ENCODE data around the gene MRPL1.
"Not testable (repeated sequence)": the region's sequence is repeated elsewhere in the genome, so short reads cannot be mapped to it uniquely, and the experiment has no call there.

Gene MRPL1

DNA sequence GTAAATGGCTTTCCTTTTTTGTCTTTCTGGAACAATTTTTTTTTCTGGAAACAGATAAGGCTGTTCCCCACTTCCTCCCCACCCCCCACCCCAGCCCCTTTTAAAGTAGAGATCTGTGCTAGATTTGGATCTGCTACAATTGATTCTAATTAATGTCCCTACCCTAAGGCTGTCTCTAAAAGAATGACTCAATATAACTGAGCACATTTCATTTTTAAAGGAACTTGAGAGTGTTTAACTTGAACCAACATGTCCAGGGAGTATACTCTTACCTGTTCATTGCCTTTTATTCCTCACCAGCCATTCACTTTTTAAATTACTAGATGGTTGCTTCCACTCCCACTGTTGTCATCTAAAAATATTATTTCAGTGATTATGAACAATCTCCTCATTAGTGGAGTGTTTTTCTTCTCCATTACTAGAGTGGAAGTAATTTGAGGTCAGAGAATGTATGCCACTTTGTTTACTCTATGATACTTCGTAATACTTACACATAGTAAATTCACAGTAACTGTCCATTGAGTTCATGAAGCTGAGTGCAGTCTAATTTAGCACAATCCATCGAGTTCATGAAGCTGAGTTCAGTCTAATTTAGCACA lies 29.4 kb upstream of the MRPL1 start:
- H3K27me3 Mint-ChIP-seq, result no peaks in the 10 kb centered on the region
- H3K27ac Mint-ChIP-seq, result no peak overlapping the region
- no peak for DNase-seq
- H3K36me3 Mint-ChIP-seq, result no peaks in the 10 kb centered on the region
- no peak overlapping the region for H3K4me3 Mint-ChIP-seq
- no peaks in the 10 kb centered on the region for H3K4me1 Mint-ChIP-seq
- no peak for ATAC-seq (replicated peaks)
- H3K9me3 Mint-ChIP-seq, result no peaks in the 10 kb centered on the region

DNA sequence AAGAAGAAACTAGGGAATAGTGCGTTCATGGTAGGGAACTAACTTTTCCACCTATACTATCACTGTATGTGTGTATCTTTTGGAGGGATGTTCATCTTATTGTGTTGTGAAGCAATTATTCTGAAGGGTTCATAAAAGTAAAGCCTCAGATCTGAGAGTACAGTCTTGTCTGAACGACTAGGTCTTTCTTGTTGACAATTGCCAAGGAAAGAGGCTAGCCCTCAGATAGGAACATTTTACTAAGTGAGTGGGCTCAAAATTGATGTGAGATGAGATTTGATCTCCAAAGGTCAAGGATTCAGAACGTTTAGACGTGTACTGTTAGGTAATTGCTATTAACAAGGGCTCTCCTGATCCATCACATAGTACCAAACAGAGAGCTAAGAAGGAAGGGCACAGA lies 28.2 kb upstream of the MRPL1 start:
- Mint-ChIP-seq H3K36me3 (no peaks in the 10 kb centered on the region), H3K4me3 (no peak overlapping the region), H3K4me1 (no peaks in the 10 kb centered on the region), H3K9me3 (no peaks in the 10 kb centered on the region), H3K27me3 (no peaks in the 10 kb centered on the region), H3K27ac (no peak overlapping the region)
- DNase-seq (no peak), ATAC-seq (replicated peaks) (no peak)

DNA sequence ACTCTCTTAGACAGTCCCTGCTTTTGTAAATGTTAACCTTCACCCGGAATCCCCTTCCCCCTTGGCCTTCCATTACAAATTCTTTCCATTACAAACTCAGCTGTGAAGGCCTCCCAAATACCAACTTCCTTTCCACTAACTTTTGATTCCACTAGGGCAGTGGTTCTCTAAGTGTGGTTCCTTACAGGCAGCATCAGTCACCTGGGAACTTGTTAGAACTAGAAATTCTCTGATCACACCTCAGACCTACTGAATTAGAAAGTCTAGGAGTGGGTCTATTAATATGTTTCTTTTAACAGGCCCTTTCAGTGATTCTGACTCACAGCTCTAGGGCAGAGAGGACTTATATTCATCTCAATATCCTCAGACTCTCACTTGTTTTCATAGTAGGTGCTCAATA lies 19.0 kb upstream of the MRPL1 start:
- ATAC-seq (replicated peaks) (peak; percentile 36 to 63), DNase-seq (no peak)
- Mint-ChIP-seq H3K27ac (no peak overlapping the region), H3K36me3 (no peaks in the 10 kb centered on the region), H3K27me3 (no peaks in the 10 kb centered on the region), H3K4me3 (no peak overlapping the region), H3K9me3 (no peaks in the 10 kb centered on the region), H3K4me1 (peaks cover 3 to 10% of the 10 kb centered on the region in 2 donors)

DNA sequence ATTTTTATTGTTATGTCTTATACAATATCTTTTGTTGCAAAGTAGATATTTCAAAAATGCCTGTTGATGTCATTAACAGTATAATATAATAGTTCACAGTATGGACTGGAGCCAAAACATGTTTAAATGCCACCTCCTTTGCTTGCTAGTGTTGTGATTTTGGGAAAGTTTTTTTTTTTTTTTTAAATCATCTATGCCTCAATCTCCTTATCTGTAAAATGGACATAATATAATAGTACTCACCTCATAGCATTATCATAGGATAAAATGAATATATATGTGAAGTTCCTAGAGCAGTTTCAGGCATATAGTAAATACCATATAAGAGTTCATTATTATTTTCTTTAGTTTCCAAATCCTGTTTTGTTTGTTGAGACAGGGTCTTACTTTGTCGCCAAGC lies 18.3 kb upstream of the MRPL1 start:
- Mint-ChIP-seq H3K9me3 (no peaks in the 10 kb centered on the region), H3K4me3 (no peak overlapping the region), H3K27me3 (no peaks in the 10 kb centered on the region), H3K27ac (no peak overlapping the region), H3K36me3 (no peaks in the 10 kb centered on the region), H3K4me1 (peaks cover 3 to 10% of the 10 kb centered on the region in 2 donors)
- DNase-seq, result no peak
- no peak for ATAC-seq (replicated peaks)

DNA sequence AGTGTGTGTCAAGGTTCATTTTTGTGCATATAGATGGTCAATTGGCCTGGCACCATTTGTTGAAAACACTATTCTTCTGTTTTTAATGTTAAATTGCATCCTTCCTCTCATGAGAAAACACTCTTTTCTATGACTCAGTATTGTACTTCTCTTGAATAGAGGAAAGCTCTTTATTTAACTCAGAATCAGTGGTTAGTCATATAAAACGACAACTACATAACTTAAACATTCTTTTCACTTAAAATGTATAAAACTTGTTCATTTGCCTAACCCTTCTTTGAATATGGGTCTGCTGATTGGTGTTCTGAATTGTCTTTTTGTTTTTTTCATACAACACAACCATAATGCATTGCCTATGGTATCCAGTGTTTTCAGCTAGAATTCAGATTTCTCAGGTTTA lies 17.2 kb upstream of the MRPL1 start:
- Mint-ChIP-seq H3K27ac (no peak overlapping the region), H3K36me3 (no peaks in the 10 kb centered on the region), H3K4me1 (peaks cover 3 to 10% of the 10 kb centered on the region in 2 donors), H3K4me3 (no peak overlapping the region), H3K9me3 (no peaks in the 10 kb centered on the region), H3K27me3 (no peaks in the 10 kb centered on the region)
- DNase-seq (no peak), ATAC-seq (replicated peaks) (no peak)

DNA sequence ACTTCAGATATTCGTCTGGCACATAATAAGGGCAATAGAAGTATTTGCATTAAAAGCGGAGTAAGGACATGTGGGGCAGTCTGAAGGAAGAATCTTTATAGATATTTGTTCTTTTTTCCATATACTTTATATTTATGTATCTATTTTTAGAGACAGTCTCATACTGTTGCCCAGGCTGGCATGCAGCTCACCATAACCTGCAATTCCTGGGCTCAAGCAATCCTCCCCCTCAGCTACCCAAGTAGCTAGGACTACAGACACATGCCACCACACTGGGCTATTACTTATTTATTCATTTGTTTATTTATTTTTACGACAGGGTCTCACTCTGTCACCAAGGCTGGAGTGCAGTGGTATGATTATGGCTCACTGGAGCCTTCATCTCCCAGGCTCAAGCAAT lies 16.7 kb upstream of the MRPL1 start:
- Mint-ChIP-seq H3K4me1 (peaks cover 3 to 10% of the 10 kb centered on the region in 2 donors), H3K4me3 (no peak overlapping the region), H3K27me3 (no peaks in the 10 kb centered on the region), H3K36me3 (no peaks in the 10 kb centered on the region), H3K27ac (no peak overlapping the region), H3K9me3 (no peaks in the 10 kb centered on the region)
- ATAC-seq (replicated peaks) (no peak), DNase-seq (no peak)

DNA sequence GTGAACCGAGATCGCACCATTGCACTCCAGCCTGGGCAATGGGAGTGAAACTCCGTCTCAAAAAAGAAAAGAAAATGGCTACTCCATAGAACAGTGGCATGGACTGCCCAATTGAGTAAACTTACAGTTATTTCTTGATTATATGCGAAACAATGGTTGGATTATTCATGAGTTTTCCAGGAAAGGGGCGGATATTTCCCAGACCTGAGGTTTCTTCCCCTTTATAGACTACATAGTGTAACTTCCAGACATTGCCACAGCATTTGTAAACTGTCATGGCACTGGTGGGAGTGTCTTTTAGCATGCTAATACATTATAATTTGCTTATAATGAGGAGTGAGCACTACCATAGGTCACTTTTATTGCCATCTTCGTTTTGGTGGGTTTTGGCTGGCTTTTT lies 14.1 kb upstream of the MRPL1 start:
- H3K36me3 Mint-ChIP-seq, result no peaks in the 10 kb centered on the region
- no peaks in the 10 kb centered on the region for H3K27me3 Mint-ChIP-seq
- H3K4me3 Mint-ChIP-seq, result no peak overlapping the region
- no peaks in the 10 kb centered on the region for H3K9me3 Mint-ChIP-seq
- DNase-seq (no peak), ATAC-seq (replicated peaks) (no peak)
- H3K27ac Mint-ChIP-seq, result no peak overlapping the region
- H3K4me1 Mint-ChIP-seq, result peaks cover 12 to 21% of the 10 kb centered on the region in 2 donors

DNA sequence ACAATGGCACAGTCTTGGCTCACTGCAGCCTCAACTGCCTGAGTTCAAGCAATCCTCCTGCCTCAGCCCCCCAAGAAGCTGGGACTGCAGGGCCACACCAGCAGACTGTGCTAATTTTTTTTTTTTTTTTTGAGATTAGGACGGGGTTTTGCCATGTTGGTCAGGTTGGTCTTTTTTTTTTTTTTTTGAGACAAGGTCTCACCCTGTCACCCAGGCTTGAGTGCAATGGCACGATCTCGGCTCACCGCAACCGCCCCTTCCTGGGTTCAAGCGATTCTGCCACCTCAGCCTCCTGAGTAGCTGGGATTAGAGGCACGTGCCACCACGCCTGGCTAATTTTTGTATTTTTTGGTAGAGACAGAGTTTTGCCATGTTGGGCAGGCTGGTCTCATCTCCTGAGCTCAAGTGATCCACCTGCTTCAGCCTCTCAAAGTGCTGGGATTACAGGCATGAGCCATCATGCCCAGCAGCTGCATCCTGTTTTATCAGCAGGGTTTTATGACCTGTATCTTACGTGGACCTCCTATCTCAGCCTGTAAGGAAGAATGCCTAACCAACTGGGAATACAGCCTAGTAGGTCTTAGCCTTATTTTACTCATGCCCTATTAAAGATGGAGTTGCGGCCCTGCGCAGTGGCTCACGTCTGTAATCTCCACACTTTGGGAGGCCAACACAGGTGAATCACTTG lies 13.2 kb upstream of the MRPL1 start:
- no peak overlapping the region for H3K27ac Mint-ChIP-seq
- H3K4me1 Mint-ChIP-seq, result peaks cover 18 to 23% of the 10 kb centered on the region in 2 donors
- H3K9me3 Mint-ChIP-seq, result no peaks in the 10 kb centered on the region
- DNase-seq, result no peak
- no peaks in the 10 kb centered on the region for H3K27me3 Mint-ChIP-seq
- H3K36me3 Mint-ChIP-seq, result no peaks in the 10 kb centered on the region
- no peak for ATAC-seq (replicated peaks)
- no peak overlapping the region for H3K4me3 Mint-ChIP-seq

DNA sequence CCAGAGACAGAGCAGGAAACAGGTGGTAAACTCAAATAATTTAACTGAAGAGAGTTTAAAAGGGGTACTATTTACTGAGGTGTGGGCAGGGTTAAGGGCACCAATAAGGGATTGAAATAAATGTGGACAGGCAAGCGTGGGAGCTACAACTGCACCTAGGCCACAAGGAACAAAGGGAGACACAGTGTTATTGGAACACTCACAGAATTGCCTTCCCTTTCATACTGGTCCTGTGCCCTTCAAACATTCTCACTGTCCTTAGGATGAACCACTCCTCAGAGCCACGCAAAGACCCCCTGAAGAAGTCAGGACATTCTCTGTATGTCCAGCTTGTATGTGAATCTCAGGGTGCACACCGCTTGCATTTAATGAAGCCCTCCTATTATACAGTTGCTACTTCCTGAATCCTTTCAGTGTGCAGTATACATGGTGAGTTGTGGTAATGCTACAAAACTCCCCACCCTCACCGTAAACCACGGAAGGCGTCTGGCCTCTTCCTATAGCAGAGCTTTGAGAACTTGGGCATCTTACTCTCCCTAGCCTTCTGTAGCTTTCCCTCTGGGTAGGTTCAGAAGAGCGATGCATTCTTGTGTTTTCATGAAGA lies 9.6 kb upstream of the MRPL1 start:
- DNase-seq (peak; percentile 56), ATAC-seq (replicated peaks) (peak; percentile 99)
- Mint-ChIP-seq H3K27me3 (no peaks in the 10 kb centered on the region), H3K9me3 (no peaks in the 10 kb centered on the region), H3K27ac (peak overlapping the region; percentile 94), H3K4me1 (peaks cover 32 to 47% of the 10 kb centered on the region in 2 donors), H3K36me3 (no peaks in the 10 kb centered on the region), H3K4me3 (peak overlapping the region; percentile 61 to 63)

DNA sequence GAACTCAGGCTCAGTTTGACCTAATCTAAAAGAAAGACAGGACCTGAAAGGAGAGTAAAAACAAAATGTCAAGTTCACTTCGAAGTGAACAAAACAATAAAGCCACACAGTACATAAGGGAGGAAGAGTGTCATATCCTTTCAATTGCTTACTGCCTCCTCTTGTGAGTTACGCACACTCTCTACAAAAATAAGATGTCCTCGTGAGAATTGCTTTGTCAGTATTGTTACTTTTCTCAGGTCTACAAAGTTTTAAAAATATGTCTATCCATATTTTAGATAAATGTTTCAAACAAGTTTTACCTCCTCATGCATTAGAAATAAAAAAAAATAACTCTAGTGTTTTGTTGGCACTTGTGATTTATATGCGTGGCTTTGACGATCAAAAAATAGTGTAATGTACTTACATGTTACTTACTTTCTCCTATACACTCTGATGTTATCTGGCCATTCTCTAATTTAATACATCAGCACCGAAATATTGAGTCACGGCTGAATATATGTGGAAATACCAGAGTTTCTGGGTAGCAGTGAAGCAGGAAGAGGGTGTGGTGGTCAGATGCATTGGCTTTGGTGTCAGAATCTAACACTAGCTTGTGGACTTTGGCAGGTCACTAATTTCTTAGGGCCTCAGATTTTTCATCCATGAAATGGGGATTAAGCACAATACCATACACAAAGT lies 8.1 kb upstream of the MRPL1 start:
- no peak for ATAC-seq (replicated peaks)
- Mint-ChIP-seq H3K4me1 (peaks cover 35 to 51% of the 10 kb centered on the region in 2 donors), H3K9me3 (no peaks in the 10 kb centered on the region), H3K27me3 (no peaks in the 10 kb centered on the region), H3K4me3 (peak overlapping the region; percentile 63), H3K27ac (peak overlapping the region; percentile 70), H3K36me3 (no peaks in the 10 kb centered on the region)
- no peak for DNase-seq

DNA sequence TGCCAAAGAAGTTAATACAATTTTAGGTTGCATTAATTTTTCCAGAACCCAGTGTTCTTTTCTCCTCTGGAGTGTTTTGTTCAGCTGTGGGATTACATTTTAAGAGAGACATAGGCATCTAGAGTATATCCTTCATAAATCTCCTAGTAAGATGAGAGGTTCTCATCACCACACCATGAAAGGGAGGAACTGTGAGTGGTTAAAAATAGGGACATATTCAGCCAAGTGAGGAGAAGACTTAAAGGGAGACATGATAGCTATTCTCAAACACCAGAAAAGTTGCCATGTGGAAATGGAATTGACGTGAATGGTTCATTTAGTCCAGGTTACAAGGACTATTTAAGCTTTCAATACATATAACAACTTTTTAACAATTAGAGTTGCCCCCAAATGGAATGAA lies 6.5 kb upstream of the MRPL1 start:
- Mint-ChIP-seq H3K9me3 (no peaks in the 10 kb centered on the region), H3K27ac (peak overlapping the region; percentile 34), H3K27me3 (no peaks in the 10 kb centered on the region), H3K4me3 (peak overlapping the region in 1 of 2 donors; percentile 11), H3K36me3 (no peaks in the 10 kb centered on the region), H3K4me1 (peaks cover 36 to 55% of the 10 kb centered on the region in 2 donors)
- DNase-seq (no peak), ATAC-seq (replicated peaks) (no peak)

DNA sequence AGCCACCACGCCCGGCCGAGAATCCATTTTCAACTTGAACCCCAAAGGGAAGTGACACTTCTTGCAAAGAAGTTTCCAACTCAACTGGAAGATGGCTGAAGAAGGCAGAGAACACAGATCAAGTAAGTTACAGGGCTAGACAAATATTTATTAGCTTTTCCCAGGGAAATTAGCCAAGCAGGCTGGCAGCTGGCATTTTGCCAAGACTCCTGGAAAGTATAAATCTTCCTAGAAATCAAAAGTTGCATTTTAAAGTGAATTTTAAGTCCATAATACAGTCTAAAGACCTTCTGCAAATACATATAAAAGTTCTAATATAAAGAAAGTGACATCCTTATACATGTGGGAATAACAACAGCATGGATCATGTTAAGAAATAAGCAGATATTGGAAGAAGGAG lies 3.4 kb upstream of the MRPL1 start:
- Mint-ChIP-seq H3K36me3 (peaks cover 2 to 4% of the 10 kb centered on the region in 2 donors), H3K4me3 (no peak overlapping the region), H3K27ac (no peak overlapping the region), H3K4me1 (peaks cover 26 to 49% of the 10 kb centered on the region in 2 donors), H3K27me3 (no peaks in the 10 kb centered on the region), H3K9me3 (no peaks in the 10 kb centered on the region)
- ATAC-seq (replicated peaks) (no peak), DNase-seq (no peak)

DNA sequence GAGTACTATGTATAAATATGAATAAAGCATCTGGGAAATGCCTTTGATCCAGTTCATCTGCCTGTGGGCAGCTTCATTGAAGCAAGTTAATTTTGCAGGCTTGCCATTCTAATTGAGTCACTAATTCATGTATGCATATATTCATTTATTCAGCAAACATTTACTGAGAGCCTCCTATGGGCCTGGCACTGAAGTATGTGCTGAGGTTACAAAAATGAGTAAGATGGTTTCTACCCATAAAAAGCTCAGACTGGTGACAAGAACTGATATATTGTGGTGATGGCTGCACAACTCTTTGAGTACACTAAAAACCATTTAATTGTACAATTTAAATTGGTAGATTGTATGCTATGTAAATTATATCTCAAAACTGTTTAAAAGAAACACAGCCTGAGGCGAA lies 1.1 kb upstream of the MRPL1 start:
- peak overlapping the region; percentile 88 to 92 for H3K4me3 Mint-ChIP-seq
- peaks cover 8 to 15% of the 10 kb centered on the region in 2 donors for H3K36me3 Mint-ChIP-seq
- peak overlapping the region; percentile 95 for H3K27ac Mint-ChIP-seq
- no peaks in the 10 kb centered on the region for H3K27me3 Mint-ChIP-seq
- no peak for DNase-seq
- ATAC-seq (replicated peaks), result peak in 1 of 2 donors; percentile 21
- H3K4me1 Mint-ChIP-seq, result peaks cover 23 to 51% of the 10 kb centered on the region in 2 donors
- H3K9me3 Mint-ChIP-seq, result no peaks in the 10 kb centered on the region

DNA sequence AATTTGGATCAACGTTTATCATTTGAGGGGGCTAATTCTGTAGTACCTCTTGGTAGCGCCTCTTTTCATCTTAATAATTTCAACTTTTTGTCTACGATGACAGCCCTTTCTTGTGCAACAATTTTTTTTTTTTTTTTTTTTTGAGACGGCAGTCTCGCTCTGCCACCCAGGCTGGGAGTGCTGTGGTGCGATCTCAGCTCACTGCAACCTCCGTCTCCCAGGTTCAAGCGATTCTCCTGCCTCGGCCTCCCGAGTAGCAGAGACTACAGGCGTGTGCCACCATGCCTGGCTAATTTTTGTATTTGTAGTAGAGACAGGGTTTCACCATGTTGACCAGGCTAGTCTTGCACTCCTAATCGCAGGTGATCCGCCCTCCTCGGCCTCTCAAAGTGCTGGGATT lies 711 bp downstream of the MRPL1 start:
- peaks cover 17 to 40% of the 10 kb centered on the region in 2 donors for H3K4me1 Mint-ChIP-seq
- peaks cover 18 to 31% of the 10 kb centered on the region in 2 donors for H3K36me3 Mint-ChIP-seq
- H3K9me3 Mint-ChIP-seq, H3K27me3 Mint-ChIP-seq: not testable (repeated sequence)
- ATAC-seq (replicated peaks) (peak; percentile 12 to 16), DNase-seq (peak; percentile 16)
- H3K27ac Mint-ChIP-seq, result peak overlapping the region; percentile 95
- peak overlapping the region; percentile 88 to 92 for H3K4me3 Mint-ChIP-seq

Measured in stimulated activated naive B cell treated with anti-CD40 and anti-IgM and Interleukin-4, amounts not matched to agents 10 μg/mL and 1 μg/mL and 100 μg/mL, for 72 hours (primary cell).